ENCODE results near the gene HSPA1L. TPM values are rescaled to one million over a fixed set of nuclear protein-coding genes. Genes with fewer than 3 reads are reported as not detected.
"Not testable (repeated sequence)": the region's sequence is repeated elsewhere in the genome, so short reads cannot be mapped to it uniquely, and the experiment has no call there.

HSPA1L gene
- polyA plus RNA-seq, 3 donors: 3.3 to 5.0 (median 4.0) TPM

DNA sequence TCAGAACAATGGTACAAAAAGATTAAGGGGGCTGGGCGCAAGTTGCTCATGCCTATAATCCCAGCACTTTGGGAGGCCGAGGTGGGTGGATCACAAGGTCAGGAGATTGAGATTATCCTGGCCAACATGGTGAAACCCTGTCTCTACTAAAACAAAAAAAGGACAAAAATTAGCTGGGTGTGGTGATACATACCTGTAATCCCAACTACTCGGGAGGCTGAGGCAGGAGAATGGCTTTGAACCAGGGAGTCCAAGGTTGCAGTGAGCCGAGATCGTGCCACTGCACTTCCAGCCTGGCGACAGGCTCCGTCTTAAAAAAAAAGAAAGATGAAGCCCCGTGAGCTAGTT lies 24.7 kb upstream of the HSPA1L start:
- DNase-seq (ENCODE audit: extremely low read depth in 1 of 11, low read depth in 9 of 11, low spot score in 4 of 11): not testable (repeated sequence)

DNA sequence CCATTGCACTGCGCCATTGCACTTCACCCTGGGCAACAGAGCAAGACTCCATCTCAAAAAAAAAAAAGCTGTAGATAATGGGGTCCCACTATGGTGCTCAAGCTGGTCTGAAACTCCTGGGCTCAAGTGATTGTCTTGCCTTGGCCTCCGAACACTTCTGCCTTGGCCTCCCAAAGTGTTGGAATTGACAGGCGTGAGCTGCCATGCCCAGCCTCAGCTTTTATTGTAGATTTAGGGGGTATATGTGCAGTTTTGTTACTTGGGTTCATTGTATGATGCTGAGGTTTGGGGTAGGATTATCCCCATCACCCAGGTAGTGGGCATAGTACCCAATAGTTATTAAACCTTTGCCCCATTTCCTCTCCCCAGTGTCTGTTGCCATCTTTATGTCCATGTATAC lies 23.9 kb upstream of the HSPA1L start:
- no peak for DNase-seq (ENCODE audit: extremely low read depth in 1 of 11, low read depth in 9 of 11, low spot score in 4 of 11)

DNA sequence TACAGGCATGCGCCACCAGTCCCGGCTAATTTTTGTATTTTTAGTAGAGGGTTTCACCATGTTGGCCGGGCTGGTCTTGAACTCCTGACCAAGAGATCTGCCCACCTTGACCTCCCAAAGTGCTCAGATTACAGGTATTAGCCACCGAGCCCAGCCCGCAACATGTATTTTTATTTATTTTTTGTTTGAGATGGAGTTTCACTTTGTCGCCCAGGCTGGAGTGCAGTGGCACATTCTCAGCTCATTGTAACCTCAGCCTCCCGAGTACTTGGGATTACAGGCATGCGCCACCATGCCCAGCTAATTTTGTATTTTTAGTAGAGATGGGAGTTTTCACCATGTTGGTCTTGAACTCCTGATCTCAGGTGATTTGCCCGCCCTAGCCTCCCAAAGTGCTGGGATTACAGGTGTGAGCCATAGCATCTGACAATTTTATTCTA lies 23.1 kb upstream of the HSPA1L start:
- DNase-seq (ENCODE audit: extremely low read depth in 1 of 11, low read depth in 9 of 11, low spot score in 4 of 11): not testable (repeated sequence)

DNA sequence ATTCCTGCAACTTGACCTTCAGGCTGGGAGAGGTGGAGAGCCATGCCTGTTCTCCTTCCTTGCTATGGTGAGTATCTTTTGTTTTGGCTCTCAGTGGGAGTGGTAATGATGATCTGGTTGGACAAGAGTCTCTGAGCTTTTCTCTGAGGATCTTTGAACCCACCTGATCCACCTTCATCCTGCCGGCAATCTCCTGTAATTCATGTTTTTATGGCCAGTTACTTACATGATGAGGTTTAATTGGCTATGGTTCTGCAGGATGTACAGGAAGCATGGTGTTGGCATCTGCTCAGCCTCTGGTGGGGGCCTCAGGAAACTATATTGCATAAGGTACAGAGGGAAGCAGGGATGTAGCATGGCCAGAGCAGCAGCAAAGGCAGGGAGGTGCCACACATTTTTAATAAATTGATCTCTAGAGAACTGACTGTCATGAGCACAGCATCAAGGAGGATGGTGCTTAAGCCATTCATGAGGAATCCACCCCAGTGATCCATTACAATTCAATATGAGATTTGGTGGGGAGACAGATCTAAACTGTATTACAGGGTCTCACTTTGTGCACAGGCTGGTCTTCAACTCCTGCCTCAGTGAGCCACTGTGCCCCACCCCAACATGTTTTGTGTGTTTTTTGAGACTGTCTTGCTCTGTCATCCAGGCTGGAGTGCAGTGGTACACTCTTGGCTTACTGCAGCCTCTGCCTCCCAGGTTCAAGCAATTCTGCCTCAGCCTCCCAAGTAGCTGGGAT lies 22.5 kb upstream of the HSPA1L start:
- no peak for DNase-seq (ENCODE audit: extremely low read depth in 1 of 11, low read depth in 9 of 11, low spot score in 4 of 11)

DNA sequence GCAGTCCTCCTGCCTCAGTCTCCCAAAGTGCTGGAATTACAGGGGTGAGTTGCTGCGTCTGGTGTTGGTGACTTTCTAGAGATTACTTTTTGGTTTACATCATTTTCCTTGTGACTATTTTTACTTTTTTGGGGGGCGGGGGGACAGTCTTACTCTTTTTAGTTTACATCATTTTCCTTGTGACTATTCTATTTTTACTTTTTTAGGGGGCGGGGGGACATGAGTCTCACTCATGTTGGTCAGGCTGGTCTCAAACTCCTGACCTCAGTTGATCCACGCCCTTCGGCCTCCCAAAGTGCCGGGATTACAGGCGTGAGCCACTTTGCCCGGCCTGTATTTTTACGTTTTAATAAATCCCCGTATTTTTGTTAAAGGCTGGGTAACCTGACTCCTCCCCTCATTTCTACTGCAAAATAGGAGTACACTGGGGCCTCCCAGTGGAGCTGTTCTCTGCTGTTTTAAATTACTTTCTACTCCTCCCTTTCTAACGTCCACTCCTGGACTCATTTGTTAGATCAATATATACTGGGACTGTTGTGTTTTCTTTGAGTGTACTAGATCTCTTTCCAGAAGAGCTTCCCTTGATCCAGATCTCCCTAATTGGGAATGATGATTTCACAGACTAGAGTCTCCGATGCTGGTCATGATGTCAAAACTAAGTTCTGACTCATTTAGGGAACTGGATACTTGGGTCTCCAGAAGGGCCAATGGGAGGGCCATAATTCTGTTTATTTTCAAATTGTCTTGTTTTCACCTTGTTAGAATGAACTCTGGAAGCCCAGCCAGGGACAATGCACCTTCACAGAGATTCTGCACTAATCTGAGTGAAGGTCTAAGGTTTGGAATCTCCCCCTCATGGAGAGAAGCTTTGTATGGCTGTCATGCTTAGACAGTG lies 21.6 kb upstream of the HSPA1L start:
- DNase-seq (ENCODE audit: extremely low read depth in 1 of 11, low read depth in 9 of 11, low spot score in 4 of 11): no peak

DNA sequence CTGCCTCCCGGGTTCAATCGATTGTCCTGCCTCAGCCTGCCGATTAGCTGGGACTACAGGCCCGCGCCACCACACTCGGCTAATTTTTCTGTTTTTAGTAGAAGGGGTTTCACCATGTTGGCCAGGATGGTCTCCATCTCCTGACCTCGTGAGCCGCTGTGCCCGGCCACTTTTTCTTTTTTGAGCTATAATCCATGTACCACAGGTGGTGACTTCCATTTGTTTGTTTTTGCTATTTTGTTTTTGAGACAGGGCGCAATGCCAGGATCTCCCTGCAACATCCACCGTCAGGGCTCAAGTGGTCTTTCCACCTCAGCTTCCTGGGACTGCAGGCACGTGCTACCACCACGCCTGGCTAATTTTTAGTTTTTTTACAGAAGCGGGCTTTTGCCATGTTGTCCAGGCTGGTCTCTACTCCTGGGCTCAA lies 21.0 kb upstream of the HSPA1L start:
- no peak for DNase-seq (ENCODE audit: extremely low read depth in 1 of 11, low read depth in 9 of 11, low spot score in 4 of 11)

DNA sequence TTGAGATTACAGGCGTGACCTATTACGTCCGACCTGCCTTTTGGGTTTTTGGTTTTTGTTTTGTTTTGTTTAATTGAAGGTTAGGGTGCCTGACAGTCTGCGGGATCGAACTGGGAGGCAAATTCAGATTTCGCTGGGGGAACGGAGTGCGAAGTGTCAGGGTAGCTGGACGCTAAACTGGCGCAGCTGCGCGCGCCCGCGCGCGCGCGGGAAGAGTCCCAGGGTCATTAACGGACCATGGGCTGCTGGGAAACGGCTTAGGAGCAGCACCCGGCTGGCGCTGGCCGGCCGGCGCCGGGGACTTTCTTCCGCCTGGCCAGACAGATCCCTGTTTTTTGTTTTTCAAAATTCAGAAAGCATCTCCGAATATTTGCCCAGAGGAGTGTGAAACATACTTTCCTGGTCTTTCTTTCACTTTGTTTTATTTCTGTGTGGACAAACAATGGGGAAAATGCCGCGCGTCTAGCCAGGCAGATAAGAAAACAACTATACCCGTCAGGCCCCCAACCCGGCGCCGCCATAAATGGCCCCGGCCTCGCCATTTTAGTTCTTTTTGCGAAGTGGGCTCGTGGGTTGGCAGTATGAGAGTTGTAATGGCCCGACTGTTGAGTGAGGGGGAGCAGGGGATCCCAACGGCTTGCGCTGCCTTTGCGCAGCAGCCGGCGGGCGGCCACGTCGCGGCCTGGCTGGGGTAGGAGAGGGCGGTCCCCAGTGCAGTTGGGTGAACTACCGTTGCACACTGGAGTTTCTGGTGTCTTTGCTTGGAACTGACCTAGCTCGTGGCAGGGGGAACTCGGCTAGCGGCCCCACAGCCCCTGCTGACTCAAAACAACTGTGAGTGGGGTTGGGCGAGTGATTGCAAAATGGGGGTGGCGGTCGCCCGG lies 19.5 kb upstream of the HSPA1L start:
- peak in 9 of 11 donors; percentile 82 to 92 (median 87) for DNase-seq (ENCODE audit: extremely low read depth in 1 of 11, low read depth in 9 of 11, low spot score in 4 of 11)

DNA sequence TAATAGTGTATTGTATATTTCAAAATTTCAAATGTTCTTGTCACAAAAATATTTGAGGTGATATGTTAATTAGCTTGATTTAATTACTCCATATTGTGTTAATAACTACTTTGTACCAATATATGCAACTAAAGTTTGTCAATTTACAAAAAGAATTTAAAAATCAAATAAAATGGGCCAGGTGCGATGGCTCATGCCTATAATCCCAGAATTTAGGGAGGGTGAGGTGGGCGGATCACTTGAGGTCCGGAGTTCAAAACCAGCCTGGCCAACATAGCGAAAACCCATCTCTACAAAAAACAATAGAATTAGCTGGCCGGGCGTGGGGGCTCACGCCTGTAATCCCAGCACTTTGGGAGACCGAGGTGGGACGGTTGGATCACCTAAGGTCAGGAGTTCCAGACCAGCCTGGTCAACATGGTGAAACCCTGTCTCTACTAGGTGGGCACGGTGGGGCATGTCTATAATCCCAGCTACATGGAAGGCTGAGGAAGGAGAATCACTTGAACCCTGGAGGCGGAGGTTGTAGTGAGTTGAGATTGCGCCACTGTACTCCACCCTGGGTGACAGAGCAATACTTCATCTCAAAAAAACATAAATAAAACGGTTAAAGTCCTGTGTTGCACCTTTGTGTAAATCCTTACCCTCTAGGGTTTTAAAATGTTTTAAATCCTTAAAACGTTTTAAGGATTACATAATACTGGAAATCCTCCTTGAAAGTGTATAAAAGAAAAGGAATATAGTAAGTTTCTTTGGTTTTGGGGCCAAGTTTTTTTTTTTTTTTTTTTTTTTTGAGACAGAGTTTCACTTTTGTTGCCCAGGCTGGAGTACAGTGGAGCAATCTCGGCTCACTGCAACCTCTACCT lies 16.5 kb upstream of the HSPA1L start:
- no peak for DNase-seq (ENCODE audit: extremely low read depth in 1 of 11, low read depth in 9 of 11, low spot score in 4 of 11)

DNA sequence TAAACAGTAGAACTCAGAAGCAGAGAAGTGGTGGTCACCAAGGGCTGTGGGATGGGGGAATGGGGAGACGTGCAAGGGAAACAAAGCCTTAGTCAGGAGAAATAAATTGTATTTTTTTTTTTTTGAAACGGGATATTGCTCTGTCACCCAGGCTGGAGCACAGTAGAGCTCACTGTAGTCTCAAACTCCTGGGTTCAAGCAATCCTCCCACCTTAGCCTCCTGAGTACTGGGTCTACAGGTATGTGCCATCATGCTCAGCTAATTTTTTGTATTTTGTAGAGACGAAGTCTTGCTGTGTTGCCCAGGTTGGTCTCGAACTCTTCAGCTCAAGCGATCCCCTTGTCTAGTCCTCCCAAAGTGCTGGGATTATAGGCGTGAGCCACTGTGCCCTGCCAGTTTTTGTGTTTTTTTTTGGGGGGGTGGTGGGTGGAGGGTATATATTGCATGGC lies 15.8 kb upstream of the HSPA1L start:
- DNase-seq (ENCODE audit: extremely low read depth in 1 of 11, low read depth in 9 of 11, low spot score in 4 of 11): no peak

DNA sequence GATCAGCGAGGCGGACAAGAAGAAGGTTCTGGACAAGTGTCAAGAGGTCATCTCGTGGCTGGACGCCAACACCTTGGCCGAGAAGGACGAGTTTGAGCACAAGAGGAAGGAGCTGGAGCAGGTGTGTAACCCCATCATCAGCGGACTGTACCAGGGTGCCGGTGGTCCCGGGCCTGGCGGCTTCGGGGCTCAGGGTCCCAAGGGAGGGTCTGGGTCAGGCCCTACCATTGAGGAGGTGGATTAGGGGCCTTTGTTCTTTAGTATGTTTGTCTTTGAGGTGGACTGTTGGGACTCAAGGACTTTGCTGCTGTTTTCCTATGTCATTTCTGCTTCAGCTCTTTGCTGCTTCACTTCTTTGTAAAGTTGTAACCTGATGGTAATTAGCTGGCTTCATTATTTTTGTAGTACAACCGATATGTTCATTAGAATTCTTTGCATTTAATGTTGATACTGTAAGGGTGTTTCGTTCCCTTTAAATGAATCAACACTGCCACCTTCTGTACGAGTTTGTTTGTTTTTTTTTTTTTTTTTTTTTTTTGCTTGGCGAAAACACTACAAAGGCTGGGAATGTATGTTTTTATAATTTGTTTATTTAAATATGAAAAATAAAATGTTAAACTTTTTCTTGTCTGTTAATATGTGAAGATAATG lies 14.7 kb upstream of the HSPA1L start:
- peak in 2 of 11 donors; percentile 64 for DNase-seq (ENCODE audit: extremely low read depth in 1 of 11, low read depth in 9 of 11, low spot score in 4 of 11)

DNA sequence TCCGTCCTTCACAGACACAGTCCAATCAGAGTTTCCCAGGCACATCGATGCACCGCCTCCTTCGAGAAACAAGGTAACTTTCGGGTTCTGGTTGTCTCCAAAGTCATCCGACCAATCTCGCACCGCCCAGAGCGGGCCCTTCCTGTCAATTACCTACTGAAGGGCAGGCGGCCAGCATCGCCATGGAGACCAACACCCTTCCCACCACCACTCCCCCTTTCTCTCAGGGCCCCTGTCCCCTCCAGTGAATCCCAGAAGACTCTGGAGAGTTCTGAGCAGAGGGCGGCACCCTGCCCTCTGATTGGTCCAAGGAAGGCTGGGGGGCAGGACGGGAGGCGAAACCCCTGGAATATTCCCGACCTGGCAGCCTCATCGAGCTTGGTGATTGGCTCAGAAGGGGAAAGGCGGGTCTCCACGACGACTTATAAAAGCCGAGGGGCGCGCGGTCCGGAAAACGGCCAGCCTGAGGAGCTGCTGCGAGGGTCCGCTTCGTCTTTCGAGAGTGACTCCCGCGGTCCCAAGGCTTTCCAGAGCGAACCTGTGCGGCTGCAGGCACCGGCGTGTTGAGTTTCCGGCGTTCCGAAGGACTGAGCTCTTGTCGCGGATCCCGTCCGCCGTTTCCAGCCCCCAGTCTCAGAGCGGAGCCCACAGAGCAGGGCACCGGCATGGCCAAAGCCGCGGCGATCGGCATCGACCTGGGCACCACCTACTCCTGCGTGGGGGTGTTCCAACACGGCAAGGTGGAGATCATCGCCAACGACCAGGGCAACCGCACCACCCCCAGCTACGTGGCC lies 12.4 kb upstream of the HSPA1L start, which contains the start of gene HSPA1B:
Gene HSPA1B (plus strand): TSS at position 453 of the 794 bp plus-strand sequence. CDS start 213 bp downstream, at position 666.
- peak; percentile 82 to 100 (median 98) for DNase-seq (ENCODE audit: extremely low read depth in 1 of 11, low read depth in 9 of 11, low spot score in 4 of 11)

DNA sequence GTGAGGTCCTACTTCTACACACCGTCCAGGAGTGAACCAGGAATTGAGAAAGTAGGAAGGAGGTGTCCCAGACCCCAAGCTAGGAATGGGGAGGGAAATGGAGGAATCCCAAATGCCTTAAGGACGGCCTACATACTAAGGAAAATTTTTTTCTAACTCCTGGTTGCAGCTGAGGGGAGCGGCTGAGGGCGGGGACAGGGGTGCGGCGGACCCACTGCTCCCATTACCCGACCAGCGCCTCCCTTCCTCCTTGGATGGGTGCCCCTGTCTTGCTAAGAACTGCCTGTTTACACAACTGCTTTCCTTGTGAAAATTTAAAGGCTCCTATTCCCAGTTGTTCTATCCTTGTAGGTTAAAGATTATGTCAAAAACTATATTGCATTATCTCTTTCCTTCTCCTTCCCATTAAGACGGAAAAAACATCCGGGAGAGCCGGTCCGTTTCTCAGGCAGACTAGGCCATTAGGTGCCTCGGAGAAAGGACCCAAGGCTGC lies 11.8 kb upstream of the HSPA1L start:
- peak in 2 of 11 donors; percentile 64 to 70 for DNase-seq (ENCODE audit: extremely low read depth in 1 of 11, low read depth in 9 of 11, low spot score in 4 of 11)

DNA sequence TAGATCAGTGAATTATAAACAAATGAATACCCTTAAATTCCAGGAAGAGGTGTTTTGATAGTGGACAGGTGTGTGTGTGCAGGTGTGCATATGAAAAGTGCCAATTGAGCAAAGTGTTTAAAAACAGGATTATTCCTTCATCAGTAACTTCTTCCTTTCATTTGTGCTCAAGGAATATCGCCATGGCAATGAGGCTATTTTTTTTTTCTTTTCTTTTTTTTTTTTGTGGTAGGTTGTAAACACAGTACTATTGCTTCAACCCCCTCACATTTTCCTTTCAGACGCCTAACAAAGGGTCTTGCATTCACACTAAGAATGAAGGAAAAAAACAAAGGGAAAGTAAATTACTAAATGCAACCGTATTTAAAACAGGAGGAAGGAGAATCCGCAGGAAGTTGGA lies 10.5 kb upstream of the HSPA1L start:
- DNase-seq (ENCODE audit: extremely low read depth in 1 of 11, low read depth in 9 of 11, low spot score in 4 of 11): no peak

DNA sequence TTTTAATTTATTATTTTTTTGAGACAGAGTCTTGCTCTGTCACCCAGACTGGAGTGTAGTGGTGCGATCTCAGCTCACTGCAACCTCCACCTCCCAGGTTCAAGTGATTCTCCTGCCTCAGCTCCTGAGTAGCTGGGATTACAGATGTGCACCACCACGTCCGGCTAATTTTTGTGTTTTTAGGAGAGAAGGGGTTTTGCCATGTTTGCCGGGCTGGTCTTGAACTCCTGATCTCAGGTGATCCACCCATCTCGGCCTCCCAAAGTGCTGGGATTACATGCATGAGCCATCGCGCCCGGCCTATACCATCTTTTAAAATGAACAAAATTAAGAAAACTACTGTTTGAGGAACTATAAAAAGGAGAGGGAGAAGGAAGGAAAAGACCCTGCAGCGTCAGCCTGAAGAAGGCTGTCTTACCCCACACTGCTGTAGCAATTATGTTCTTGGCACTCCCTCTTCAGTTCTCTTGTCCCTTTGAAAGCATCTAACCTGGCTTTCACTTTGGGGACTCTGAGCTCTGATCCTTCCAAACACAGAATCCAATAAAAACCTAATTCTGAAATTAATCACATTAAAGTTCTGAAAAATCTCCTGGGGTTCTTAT lies 8.6 kb upstream of the HSPA1L start:
- DNase-seq (ENCODE audit: extremely low read depth in 1 of 11, low read depth in 9 of 11, low spot score in 4 of 11): not testable (repeated sequence)

DNA sequence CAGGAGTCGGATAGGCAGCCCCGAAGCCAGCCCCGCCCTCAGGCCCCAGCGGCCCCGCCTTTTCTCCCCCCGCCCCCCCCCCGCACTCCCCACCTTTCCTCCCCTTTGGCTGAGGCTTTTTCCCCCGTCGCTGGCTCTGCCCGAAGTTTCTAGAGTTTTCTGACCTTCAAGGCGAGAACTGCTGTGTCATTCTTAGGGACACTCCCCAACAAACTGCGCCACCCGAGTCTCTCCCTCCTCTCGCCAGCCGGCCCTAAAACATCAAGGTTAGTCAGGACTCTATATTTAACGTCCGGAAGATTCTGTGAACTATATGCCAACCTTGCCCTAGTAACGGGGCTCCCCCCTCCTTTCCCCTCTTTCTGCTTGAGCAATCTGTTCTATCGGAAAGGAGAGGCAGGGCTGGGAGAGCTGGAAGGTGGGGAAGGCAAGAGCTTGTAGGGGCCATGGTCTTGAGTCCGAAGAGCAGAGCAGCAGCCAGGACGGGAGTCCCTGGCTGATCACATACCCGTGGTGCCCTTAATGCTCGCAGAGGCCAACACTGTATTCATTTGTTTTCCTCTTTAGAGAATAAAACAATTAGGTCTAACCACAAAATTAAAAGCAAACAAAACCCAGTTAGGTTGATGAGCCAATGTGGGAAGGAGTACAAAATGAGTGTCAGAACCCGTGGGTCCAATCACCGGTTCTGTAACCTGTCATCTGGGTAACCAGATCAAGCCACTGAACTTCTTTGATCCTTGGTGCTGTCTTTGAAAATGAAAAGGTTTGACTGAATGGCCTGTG lies 7.1 kb upstream of the HSPA1L start:
- peak in 3 of 11 donors; percentile 50 to 74 (median 69) for DNase-seq (ENCODE audit: extremely low read depth in 1 of 11, low read depth in 9 of 11, low spot score in 4 of 11)

All from renal cortex interstitium (tissue), 11 donors.